SH-SY5Y (cell line): ENCODE results near the gene BICDL2.

ENCODE experiments used
- GATA2 ChIP-seq: IDR thresholded peaks from 2 replicates; pipeline ENCODE4 v1.6.1; 2011; ENCODE audit warnings: mild to moderate bottlenecking, low read depth, low read length
- GATA3 ChIP-seq: IDR thresholded peaks from 2 replicates; pipeline ENCODE4 v1.6.1; 2011; ENCODE audit warnings: low read depth, mild to moderate bottlenecking, low read length, moderate library complexity

The BICDL2 gene

GRCh38 chr16:3022208-3022683 is 14.5 kb downstream of the BICDL2 start:
- TF ChIP-seq GATA2 (no peak), GATA3 (no peak)

- TF ChIP-seq GATA2 (no peak), GATA3 (no peak)
These were observed 15.1 kb downstream of the BICDL2 start for GRCh38 chr16:3021449-3022207.

DNA sequence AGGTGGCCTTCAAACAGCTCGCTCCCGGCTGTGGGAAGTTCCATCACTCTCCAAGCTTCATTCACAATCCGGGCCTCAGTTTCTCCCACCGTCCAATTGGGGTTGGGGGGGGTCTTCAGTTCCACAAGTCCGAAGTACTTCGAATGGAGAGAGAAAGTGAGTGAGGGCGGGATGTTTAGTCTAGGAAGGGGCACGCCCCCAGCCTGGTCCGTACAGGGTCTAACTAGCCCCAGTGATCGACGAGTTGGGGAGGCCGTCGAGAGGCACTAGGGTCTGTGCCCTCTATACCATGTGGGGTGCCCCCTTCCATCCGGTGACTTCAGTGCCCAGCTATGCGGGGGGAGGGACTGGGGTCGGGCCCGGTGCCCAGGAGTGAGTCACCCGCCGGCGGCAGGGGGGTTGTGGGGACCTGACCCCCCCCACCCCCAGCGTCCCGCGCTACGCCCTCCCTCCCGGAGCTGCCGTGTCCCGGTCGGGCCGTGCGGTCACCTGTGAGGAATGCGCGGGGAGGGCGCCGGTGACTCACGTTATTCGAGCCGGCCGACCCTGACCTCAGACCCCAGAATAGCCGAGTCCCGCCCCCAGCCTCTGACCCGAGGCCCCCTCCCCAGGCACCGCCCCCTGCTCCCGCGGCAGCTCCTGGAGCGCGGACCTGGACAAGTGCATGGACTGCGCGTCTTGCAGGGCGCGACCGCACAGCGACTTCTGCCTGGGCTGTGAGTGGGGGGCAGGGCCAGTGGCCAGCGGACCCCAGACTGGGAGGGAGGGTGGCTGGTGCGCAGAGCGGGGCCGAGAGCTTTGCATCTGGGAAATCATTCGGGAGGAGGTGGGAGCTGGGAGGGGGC is 15.9 kb downstream of the BICDL2 start:
- TF ChIP-seq GATA2 (no peak), GATA3 (no peak)

- TF ChIP-seq GATA2 (no peak), GATA3 (no peak)
These were observed 16.5 kb downstream of the BICDL2 start, which contains the start of gene TNFRSF12A for GRCh38 chr16:3020247-3020603. TSS of gene TNFRSF12A (plus strand) at chr16:3020368. CDS start at chr16:3020398, 30 bp downstream.

- no peak for TF ChIP-seq GATA3
- TF ChIP-seq GATA2: no peak
These were observed 17.0 kb downstream of the BICDL2 start for GRCh38 chr16:3019594-3020246.

- no peak for TF ChIP-seq GATA3
- TF ChIP-seq GATA2: no peak
These were observed 18.8 kb downstream of the BICDL2 start, which contains the start of gene CLDN6 for GRCh38 chr16:3017794-3018506. TSS of gene CLDN6 (minus strand) at chr16:3018183. CDS start at chr16:3016021, 2,162 bp downstream.

DNA sequence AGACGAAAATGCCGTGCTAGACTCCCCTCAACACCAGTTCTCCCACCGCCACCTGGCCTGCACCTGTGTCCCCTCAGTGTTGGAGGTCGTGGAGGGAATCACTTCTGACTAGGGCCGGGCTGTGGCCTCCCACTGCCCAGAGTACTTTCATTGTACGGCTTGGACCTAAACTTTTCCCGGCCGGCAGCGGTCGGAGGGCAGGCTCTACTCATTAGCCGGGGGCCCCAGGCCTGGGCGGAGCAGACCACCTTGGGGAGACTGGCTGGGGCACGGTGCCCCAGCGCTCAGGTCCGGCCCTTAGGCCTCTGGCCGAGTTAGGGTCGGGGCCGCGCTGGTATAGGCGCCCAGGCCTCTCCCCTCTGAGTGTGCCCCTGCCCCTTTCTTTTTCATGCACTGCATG is 19.4 kb downstream of the BICDL2 start:
- TF ChIP-seq GATA3 (no peak), GATA2 (no peak)

GRCh38 chr16:3015865-3016521 is 20.8 kb downstream of the BICDL2 start:
- TF ChIP-seq GATA3: no peak
- TF ChIP-seq GATA2: no peak

DNA sequence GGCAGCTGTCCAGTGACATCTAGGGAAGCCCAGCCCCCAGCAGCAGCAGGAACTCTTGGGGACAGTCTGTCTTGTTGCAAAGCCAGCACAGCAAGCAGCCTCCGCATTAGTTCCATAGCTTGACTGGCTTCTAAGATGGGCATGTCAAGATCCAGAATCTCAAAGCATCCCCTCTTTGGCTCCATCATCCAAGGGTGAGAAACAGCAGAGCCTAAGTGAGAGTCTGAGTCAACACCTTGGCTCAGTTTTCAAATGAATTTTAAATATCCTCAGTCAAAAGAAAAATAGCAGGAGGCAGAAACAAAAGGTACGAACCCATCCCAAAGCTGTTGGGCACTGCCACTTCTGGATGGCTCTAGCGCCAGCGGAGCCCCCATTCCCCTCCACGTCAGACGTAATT is 21.8 kb downstream of the BICDL2 start:
- TF ChIP-seq GATA2 (no peak), GATA3 (no peak)

DNA sequence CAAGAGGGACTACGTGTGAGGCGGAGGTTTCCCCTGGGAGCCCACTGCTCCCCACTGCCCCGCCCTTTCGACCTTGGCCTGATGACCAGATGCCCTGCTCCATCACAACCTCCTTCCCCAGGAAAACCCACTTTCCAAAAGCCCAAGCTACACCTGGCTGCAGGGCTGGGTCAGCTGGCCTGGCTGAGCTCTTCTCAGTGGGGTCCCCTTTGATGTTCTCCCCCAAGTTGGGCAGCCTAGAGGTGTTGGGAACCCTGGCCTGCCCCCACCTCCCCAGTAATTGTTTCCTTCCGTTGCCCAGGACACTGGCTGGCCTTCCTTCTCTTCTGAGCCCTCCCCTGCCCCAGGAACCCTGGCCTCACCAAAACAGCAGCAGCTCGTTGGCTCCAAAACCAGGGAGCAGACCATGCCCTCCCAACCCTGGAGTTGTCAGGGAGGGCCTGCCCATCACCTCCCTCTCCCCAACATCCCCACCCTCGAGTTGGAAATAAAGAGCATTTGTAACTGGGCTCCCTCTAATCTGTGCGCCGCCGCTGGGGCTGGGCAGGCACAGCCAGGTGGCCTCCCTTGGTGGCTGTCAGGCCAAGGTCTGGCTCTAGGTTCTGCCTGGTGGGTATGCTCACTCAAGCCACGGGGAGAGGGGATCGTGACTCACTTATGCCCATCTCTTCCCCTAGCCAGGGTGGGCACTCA is 22.6 kb downstream of the BICDL2 start:
- TF ChIP-seq GATA2 (no peak), GATA3 (no peak)

DNA sequence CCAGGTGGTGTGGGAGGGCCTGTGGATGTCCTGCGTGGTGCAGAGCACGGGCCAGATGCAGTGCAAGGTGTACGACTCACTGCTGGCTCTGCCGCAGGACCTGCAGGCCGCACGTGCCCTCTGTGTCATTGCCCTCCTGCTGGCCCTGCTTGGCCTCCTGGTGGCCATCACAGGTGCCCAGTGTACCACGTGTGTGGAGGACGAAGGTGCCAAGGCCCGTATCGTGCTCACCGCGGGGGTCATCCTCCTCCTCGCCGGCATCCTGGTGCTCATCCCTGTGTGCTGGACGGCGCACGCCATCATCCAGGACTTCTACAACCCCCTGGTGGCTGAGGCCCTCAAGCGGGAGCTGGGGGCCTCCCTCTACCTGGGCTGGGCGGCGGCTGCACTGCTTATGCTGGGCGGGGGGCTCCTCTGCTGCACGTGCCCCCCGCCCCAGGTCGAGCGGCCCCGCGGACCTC is 23.2 kb downstream of the BICDL2 start:
- TF ChIP-seq GATA3 (no peak), GATA2 (no peak)

DNA sequence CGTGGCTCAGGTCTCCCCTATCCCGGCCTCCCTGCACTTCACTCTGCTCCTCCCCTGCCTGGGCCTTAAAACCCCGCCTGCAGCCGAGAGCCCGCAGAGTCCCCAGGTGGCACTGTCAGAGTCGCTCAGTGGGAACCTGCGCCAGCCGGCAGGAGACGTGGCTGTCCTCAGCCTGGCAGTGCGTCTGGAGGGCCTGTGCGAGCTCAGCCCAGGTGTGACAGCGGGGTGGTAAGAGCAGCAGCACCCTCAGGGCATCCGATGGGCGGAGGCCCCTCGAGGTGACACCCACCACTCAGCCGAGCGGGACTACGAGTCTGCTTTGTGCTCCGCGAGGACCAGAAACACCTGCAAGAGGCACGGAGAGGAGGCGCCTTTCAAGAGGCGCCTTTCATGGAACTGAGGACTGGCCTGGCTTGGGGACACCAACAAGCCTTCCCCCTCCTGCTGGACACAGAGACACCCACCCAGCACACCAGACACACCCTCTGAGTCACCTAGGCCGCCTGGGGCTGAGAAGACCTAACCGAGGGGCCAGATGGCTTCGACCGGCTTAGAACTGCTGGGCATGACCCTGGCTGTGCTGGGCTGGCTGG is 23.8 kb downstream of the BICDL2 start, which contains the start of gene CLDN9:
CLDN9 (plus strand) TSS at position 96 of the 593 bp plus-strand sequence; CDS start at position 536, 440 bp downstream.
- TF ChIP-seq GATA2: no peak
- TF ChIP-seq GATA3: no peak

- TF ChIP-seq GATA3: no peak
- TF ChIP-seq GATA2: no peak
These were observed 24.5 kb downstream of the BICDL2 start for GRCh38 chr16:3012246-3012645.
